Caco-2 (cell line): Measurements from ENCODE around the gene ARHGEF38. TPM values are rescaled to one million over a fixed set of nuclear protein-coding genes. Genes with fewer than 3 reads are reported as not detected.

Source experiments
- BruUV-seq: library from RNA; stranded (reverse); fragments of 400-500 nt; replicated peaks from 2 replicates; lab custom pipeline; 2021; lab: Mats Ljungman, UMichigan
- CTCF ChIA-PET: fragments of 300-600 bp; sonication (Branson Sonifier 250); formaldehyde crosslinking; loops from one replicate; lab custom pipeline; 2022; ENCODE audit warnings: antibody characterized with exemption; lab: Charles Lee
- POLR2A ChIA-PET: fragments of 300-600 bp; sonication (Branson Sonifier 250); formaldehyde crosslinking; loops from one replicate; lab custom pipeline; 2022; ENCODE audit warnings: antibody characterized with exemption; lab: Charles Lee
- DNase-seq, 2 experiments: peaks; one replicate each; pipeline versions ENCODE4 v3.0.0 to v3.0.0-alpha.2; 2020 to 2022
- H3K27me3 ChIP-seq: replicated peaks from 2 replicates; pipeline ENCODE4 v1.6.0; 2011; ENCODE audit warnings: low read length; ENCODE audit not compliant: control insufficient read depth, insufficient read depth
- H3K36me3 ChIP-seq: 2 replicates; pipeline ENCODE4 v1.5.1; 2011; ENCODE audit warnings: low read length; ENCODE audit not compliant: control insufficient read depth, insufficient read depth
- H3K4me1 ChIP-seq: fragments of 250-450 bp; sonication (Bioruptor Pico); 2 replicates; pipeline ENCODE4 v1.5.1; 2020; ENCODE audit warnings: mild to moderate bottlenecking
- H3K4me3 ChIP-seq: 2 replicates; pipeline ENCODE4 v1.5.1; 2011; ENCODE audit warnings: low read depth, mild to moderate bottlenecking, control low read depth, low read length
- H3K9me3 ChIP-seq: fragments of 250-450 bp; sonication (Bioruptor Pico); 2 replicates; pipeline ENCODE4 v1.5.1; 2020; ENCODE audit warnings: mild to moderate bottlenecking, moderate library complexity
- H3K27ac Mint-ChIP-seq: one replicate; pipeline ENCODE4 v1.8.0; 2022; ENCODE audit warnings: mixed read lengths; ENCODE audit not compliant: unreplicated experiment
- H3K27me3 Mint-ChIP-seq: one replicate; pipeline ENCODE4 v1.8.0; 2022; ENCODE audit warnings: mixed read lengths; ENCODE audit not compliant: insufficient read depth, unreplicated experiment
- H3K36me3 Mint-ChIP-seq: one replicate; pipeline ENCODE4 v1.8.0; 2022; ENCODE audit warnings: mild to moderate bottlenecking, mixed read lengths; ENCODE audit not compliant: insufficient read depth, unreplicated experiment
- H3K4me1 Mint-ChIP-seq: one replicate; pipeline ENCODE4 v1.8.0; 2022; ENCODE audit warnings: low read depth, mixed read lengths; ENCODE audit not compliant: unreplicated experiment
- H3K4me3 Mint-ChIP-seq: one replicate; pipeline ENCODE4 v1.8.0; 2022; ENCODE audit warnings: mild to moderate bottlenecking, moderate library complexity, mixed read lengths; ENCODE audit not compliant: unreplicated experiment
- H3K9me3 Mint-ChIP-seq: one replicate; pipeline ENCODE4 v1.8.0; 2022; ENCODE audit warnings: mixed read lengths; ENCODE audit not compliant: unreplicated experiment
- intact Hi-C: fragments of 100-400 bp; cut with micrococcal nuclease; formaldehyde crosslinking; loops from one replicate; pipeline ENCODE4 v1.10.0; 2022; ENCODE audit not compliant: unreplicated experiment
- total RNA-seq: library from RNA; stranded (reverse); gene quantifications from 2 replicates; pipeline ENCODE4 v1.2.3, GENCODE V29; 2022
- TF ChIP-seq, protein P1 (sequence below), 2 experiments: fragments of 200-600 bp in 1 of 2; IDR thresholded peaks; 1 replicate in 1 of 2; 2 replicates in 1 of 2; pipeline versions ENCODE4 v1.5.1 to v1.8.0; 2011 to 2022; ENCODE audit warnings: antibody characterized with exemption in 1 of 2, control low read depth in 1 of 2, inconsistent platforms in 1 of 2, low read depth in 1 of 2, low read length in 1 of 2, mild to moderate bottlenecking in 1 of 2, moderate library complexity in 1 of 2; ENCODE audit not compliant: insufficient read depth in 1 of 2, severe bottlenecking in 1 of 2, unreplicated experiment in 1 of 2

Gene ARHGEF38
- total RNA-seq, 1 experiment from 2014 or later: 3.5 TPM

DNA sequence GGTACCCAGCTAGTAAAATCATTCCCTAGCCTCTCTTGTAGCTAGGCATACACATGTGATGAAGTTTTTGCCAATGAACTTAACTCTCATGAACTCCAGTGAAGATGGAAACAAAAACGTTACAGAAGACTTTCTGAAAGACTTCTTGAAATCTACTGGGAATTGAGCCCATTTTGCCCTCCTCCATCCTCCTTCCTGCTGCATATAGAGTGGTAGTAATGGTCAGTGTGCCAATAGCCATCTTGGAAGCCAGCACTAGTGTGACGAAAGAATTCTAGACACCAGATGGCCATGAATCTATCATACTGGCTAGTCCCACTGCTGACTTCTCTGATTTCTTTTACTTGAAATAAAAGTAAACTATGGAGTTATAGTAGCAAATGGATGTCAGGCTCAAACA, 47.7 kb upstream of the ARHGEF38 start:
- Histone ChIP-seq H3K27me3 (no peaks in the 10 kb centered on the region; the same call in 1 of the 2 replicates), H3K36me3 (no peaks in the 10 kb centered on the region), H3K9me3 (no peaks in the 10 kb centered on the region), H3K4me3 (no peak overlapping the region), H3K4me1 (no peaks in the 10 kb centered on the region)
- ChIA-PET CTCF (no interaction called here), POLR2A (no interaction called here)
- Mint-ChIP-seq H3K36me3 (no peaks in the 10 kb centered on the region), H3K27ac (no peak overlapping the region), H3K27me3 (no peaks in the 10 kb centered on the region), H3K4me1 (no peaks in the 10 kb centered on the region), H3K4me3 (no peak overlapping the region), H3K9me3 (no peaks in the 10 kb centered on the region)
- intact Hi-C loops: no loop called here
- TF ChIP-seq, protein P1, sequence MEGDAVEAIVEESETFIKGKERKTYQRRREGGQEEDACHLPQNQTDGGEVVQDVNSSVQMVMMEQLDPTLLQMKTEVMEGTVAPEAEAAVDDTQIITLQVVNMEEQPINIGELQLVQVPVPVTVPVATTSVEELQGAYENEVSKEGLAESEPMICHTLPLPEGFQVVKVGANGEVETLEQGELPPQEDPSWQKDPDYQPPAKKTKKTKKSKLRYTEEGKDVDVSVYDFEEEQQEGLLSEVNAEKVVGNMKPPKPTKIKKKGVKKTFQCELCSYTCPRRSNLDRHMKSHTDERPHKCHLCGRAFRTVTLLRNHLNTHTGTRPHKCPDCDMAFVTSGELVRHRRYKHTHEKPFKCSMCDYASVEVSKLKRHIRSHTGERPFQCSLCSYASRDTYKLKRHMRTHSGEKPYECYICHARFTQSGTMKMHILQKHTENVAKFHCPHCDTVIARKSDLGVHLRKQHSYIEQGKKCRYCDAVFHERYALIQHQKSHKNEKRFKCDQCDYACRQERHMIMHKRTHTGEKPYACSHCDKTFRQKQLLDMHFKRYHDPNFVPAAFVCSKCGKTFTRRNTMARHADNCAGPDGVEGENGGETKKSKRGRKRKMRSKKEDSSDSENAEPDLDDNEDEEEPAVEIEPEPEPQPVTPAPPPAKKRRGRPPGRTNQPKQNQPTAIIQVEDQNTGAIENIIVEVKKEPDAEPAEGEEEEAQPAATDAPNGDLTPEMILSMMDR (IDR thresholded peaks at IDR 0.05; ENCODE audit: insufficient read depth in 1 of 2, low read depth in 1 of 2, low read length in 1 of 2, severe bottlenecking in 1 of 2, unreplicated experiment in 1 of 2): no peak
- DNase-seq: no peak
- BruUV-seq: no TSS peak

DNA sequence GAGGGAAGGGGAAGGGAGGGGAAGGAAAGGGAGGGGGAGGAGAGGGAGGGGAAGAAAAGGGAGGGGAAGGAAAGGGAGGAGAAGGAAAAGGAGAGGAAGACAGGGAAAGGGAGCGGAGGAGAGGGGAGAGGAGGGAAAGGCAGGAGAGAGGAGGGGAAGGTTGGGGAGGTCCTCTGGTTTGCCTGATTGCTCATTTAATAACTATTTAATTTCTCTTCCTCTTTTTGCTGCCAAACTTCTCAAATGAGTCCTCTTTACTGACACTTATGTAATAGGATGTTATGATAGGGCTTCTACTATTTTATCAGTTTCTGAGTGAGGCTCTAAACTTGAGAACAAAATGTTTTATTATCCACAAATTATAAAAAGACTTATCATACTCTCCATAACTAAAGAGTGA, 43.1 kb upstream of the ARHGEF38 start:
- Mint-ChIP-seq H3K36me3 (no peaks in the 10 kb centered on the region), H3K27ac (no peak overlapping the region), H3K4me1 (no peaks in the 10 kb centered on the region), H3K27me3 (no peaks in the 10 kb centered on the region), H3K9me3 (peaks cover 8% of the 10 kb centered on the region), H3K4me3 (no peak overlapping the region)
- ChIA-PET POLR2A (no interaction called here), CTCF (no interaction called here)
- Histone ChIP-seq H3K4me1 (no peaks in the 10 kb centered on the region), H3K9me3 (no peaks in the 10 kb centered on the region), H3K36me3 (no peaks in the 10 kb centered on the region), H3K4me3 (no peak overlapping the region), H3K27me3 (no peaks in the 10 kb centered on the region; the same call in 1 of the 2 replicates)
- no peak for DNase-seq
- TF ChIP-seq, protein P1 (IDR thresholded peaks at IDR 0.05; ENCODE audit: insufficient read depth in 1 of 2, low read depth in 1 of 2, low read length in 1 of 2, severe bottlenecking in 1 of 2, unreplicated experiment in 1 of 2): no peak
- no TSS peak for BruUV-seq
- intact Hi-C loops: no loop called here

DNA sequence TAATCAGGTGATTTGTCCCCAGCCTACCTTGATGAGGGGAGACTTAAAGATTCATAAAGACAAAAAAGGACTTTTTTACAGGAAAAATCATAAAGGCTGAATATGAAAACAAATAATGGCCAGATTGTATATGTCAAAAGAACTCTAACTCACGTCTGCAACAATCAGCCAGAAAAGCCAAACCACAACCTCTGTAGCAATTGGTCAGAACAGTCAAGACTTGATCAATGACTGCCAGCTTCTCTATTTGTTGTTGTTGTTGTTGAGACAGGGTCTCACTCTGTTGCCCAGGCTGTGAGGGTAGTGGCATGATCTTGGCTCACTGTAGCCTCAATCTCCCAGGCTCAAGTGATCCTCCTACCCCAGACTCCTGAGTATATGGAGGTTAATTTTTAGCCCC, 42.7 kb upstream of the ARHGEF38 start:
- no peak for DNase-seq
- Histone ChIP-seq H3K27me3 (no peaks in the 10 kb centered on the region; the same call in 1 of the 2 replicates), H3K36me3 (no peaks in the 10 kb centered on the region), H3K4me3 (no peak overlapping the region), H3K9me3 (no peaks in the 10 kb centered on the region), H3K4me1 (no peaks in the 10 kb centered on the region)
- intact Hi-C loops: no loop called here
- no peak overlapping the region for H3K27ac Mint-ChIP-seq
- H3K27me3 Mint-ChIP-seq: no peaks in the 10 kb centered on the region
- CTCF ChIA-PET: no interaction called here
- no peaks in the 10 kb centered on the region for H3K4me1 Mint-ChIP-seq
- H3K4me3 Mint-ChIP-seq: no peak overlapping the region
- peaks cover 10% of the 10 kb centered on the region for H3K9me3 Mint-ChIP-seq
- no peaks in the 10 kb centered on the region for H3K36me3 Mint-ChIP-seq
- no TSS peak for BruUV-seq
- TF ChIP-seq, protein P1 (IDR thresholded peaks at IDR 0.05; ENCODE audit: insufficient read depth in 1 of 2, low read depth in 1 of 2, low read length in 1 of 2, severe bottlenecking in 1 of 2, unreplicated experiment in 1 of 2): no peak
- POLR2A ChIA-PET: no interaction called here
